H1 (cell line): Measurements from ENCODE around the gene RBBP5.

Source experiments
- CEBPB ChIP-seq: IDR thresholded peaks from 2 replicates; pipeline ENCODE4 v1.6.1; 2012; ENCODE audit warnings: low read depth, low read length
- EP300 ChIP-seq, 2 experiments: IDR thresholded peaks; 1 replicate in 1 of 2; 2 replicates in 1 of 2; pipeline ENCODE4 v1.6.1; 2011 to 2012; ENCODE audit warnings: low read depth in 2 of 2, low read length in 2 of 2, mild to moderate bottlenecking in 2 of 2, borderline replicate concordance in 1 of 2, inconsistent platforms in 1 of 2, moderate library complexity in 1 of 2
- EZH2 ChIP-seq: fragments of 200-600 bp; sonication (generic); IDR thresholded peaks from 2 replicates; pipeline ENCODE4 v1.7.1; 2012; ENCODE audit warnings: low read depth, mild to moderate bottlenecking, moderate library complexity, low read length, inconsistent platforms; ENCODE audit not compliant: severe bottlenecking
- MAFK ChIP-seq: IDR thresholded peaks from 2 replicates; pipeline ENCODE4 v1.6.1; 2012; ENCODE audit warnings: low read depth, mild to moderate bottlenecking, improper control_type of control experiment, low read length
- POLR2A ChIP-seq, 2 experiments: IDR thresholded peaks; 1 replicate in 1 of 2; 2 replicates in 1 of 2; pipeline ENCODE4 v1.6.1; 2011; ENCODE audit warnings: low read depth in 2 of 2, low read length in 2 of 2, mild to moderate bottlenecking in 2 of 2; ENCODE audit errors: control extremely low read depth in 1 of 2
- POLR2AphosphoS5 ChIP-seq: IDR thresholded peaks from 2 replicates; pipeline ENCODE4 v1.6.1; 2011; ENCODE audit warnings: low read depth, low read length
- RAD21 ChIP-seq, 2 experiments: IDR thresholded peaks in 1 of 2; conservative IDR thresholded peaks in 1 of 2; 2 replicates each; pipeline ENCODE4 v1.6.1; 2011; ENCODE audit warnings: low read depth in 2 of 2, low read length in 2 of 2, improper control_type of control experiment in 1 of 2, inconsistent platforms in 1 of 2, mild to moderate bottlenecking in 1 of 2, moderate library complexity in 1 of 2
- TF ChIP-seq, protein P1 (sequence below), 3 experiments: IDR thresholded peaks; 1 replicate in 2 of 3; 2 replicates in 1 of 3; pipeline versions ENCODE4 v1.5.1 to v1.6.1; 2011; ENCODE audit warnings: low read length in 3 of 3, mild to moderate bottlenecking in 3 of 3, inconsistent platforms in 2 of 3, low read depth in 1 of 3, moderate library complexity in 1 of 3; ENCODE audit not compliant: insufficient read depth in 1 of 3; ENCODE audit errors: control extremely low read depth in 1 of 3
- TF ChIP-seq, protein P2 (sequence below): IDR thresholded peaks from 2 replicates; pipeline ENCODE4 v1.6.1; 2012; ENCODE audit warnings: inconsistent platforms

DNA sequence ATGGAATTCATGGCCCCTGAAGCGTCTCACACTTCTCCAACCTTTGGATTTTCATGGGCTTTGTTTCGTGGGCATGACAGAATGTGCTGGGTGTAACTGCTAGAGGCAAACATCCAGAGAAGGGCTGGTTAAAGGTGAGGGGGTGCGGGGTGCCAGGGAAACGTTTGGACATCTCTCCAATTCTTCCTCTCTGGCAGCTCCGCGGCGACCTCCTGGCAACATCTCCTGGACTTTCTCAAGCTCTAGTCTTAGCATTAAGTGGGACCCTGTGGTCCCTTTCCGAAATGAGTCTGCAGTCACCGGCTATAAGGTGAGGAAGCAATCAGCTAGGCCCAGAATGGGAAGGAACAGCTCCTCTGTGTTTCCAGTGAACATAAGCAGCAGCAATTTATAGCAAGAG, 49.5 kb downstream of the RBBP5 start:
- no peak for TF ChIP-seq POLR2A (IDR thresholded peaks at IDR 0.05; ENCODE audit: control extremely low read depth in 1 of 2, low read depth in 2 of 2, low read length in 2 of 2)
- TF ChIP-seq, protein P1, sequence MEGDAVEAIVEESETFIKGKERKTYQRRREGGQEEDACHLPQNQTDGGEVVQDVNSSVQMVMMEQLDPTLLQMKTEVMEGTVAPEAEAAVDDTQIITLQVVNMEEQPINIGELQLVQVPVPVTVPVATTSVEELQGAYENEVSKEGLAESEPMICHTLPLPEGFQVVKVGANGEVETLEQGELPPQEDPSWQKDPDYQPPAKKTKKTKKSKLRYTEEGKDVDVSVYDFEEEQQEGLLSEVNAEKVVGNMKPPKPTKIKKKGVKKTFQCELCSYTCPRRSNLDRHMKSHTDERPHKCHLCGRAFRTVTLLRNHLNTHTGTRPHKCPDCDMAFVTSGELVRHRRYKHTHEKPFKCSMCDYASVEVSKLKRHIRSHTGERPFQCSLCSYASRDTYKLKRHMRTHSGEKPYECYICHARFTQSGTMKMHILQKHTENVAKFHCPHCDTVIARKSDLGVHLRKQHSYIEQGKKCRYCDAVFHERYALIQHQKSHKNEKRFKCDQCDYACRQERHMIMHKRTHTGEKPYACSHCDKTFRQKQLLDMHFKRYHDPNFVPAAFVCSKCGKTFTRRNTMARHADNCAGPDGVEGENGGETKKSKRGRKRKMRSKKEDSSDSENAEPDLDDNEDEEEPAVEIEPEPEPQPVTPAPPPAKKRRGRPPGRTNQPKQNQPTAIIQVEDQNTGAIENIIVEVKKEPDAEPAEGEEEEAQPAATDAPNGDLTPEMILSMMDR (IDR thresholded peaks at IDR 0.05; ENCODE audit: control extremely low read depth in 1 of 3, insufficient read depth in 1 of 3, low read depth in 1 of 3, low read length in 3 of 3): no peak
- TF ChIP-seq POLR2AphosphoS5: no peak
- TF ChIP-seq, protein P2, sequence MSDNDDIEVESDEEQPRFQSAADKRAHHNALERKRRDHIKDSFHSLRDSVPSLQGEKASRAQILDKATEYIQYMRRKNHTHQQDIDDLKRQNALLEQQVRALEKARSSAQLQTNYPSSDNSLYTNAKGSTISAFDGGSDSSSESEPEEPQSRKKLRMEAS: no peak
- no peak for TF ChIP-seq EP300 (IDR thresholded peaks at IDR 0.05; ENCODE audit: borderline replicate concordance in 1 of 2, low read depth in 2 of 2, low read length in 2 of 2)
- TF ChIP-seq MAFK: no peak
- no peak for TF ChIP-seq EZH2
- no peak for TF ChIP-seq CEBPB
- no peak for TF ChIP-seq RAD21 (IDR thresholded peaks at IDR 0.05 in 1 of 2, conservative IDR thresholded peaks at IDR 0.05 in 1 of 2; ENCODE audit: low read depth in 2 of 2, low read length in 2 of 2)
